LNCAP (cell line): ENCODE data around the gene SAT2.

Source experiments
- TF ChIP-seq, protein P1 (sequence below): fragments of 450-650 bp; IDR thresholded peaks from 2 replicates; pipeline ENCODE4 v1.5.1; 2017; ENCODE audit warnings: mild to moderate bottlenecking

Gene SAT2

DNA sequence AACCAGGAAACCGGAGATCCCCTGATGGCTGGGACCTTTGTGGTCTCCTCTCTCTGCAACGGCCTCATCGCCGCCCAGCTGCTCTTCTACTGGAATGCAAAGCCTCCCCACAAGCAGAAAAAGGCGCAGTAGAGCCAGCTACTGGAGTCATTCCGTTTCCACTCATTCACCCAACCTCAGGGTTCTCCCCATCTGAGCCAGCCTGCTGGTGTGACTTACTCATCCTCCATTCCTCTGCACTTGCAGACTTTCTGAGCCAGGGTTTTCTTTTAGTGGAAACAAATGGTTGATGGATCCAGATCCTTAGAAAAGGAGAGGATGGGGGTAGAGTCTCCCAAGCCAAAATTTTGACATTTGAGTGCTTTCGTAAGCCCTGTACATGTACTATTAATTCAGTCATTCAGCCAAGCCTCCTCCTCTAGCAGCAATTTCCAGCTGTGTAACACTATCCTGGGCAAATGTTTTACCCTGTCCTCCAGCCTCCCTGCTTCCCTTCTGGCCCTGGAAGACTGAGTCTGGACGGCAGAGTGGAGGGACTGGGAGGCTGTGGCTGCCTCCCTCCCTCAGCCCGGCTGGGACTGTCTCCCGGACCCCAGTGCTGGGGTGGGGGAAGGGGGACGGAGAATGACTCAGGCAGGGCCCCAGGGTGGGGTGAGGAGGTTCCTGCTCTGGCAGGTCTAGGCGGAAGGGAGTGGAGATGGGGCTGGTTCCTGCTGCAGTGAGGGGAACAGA, 40.0 kb downstream of the SAT2 start:
- TF ChIP-seq, protein P1, sequence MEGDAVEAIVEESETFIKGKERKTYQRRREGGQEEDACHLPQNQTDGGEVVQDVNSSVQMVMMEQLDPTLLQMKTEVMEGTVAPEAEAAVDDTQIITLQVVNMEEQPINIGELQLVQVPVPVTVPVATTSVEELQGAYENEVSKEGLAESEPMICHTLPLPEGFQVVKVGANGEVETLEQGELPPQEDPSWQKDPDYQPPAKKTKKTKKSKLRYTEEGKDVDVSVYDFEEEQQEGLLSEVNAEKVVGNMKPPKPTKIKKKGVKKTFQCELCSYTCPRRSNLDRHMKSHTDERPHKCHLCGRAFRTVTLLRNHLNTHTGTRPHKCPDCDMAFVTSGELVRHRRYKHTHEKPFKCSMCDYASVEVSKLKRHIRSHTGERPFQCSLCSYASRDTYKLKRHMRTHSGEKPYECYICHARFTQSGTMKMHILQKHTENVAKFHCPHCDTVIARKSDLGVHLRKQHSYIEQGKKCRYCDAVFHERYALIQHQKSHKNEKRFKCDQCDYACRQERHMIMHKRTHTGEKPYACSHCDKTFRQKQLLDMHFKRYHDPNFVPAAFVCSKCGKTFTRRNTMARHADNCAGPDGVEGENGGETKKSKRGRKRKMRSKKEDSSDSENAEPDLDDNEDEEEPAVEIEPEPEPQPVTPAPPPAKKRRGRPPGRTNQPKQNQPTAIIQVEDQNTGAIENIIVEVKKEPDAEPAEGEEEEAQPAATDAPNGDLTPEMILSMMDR = no peak

DNA sequence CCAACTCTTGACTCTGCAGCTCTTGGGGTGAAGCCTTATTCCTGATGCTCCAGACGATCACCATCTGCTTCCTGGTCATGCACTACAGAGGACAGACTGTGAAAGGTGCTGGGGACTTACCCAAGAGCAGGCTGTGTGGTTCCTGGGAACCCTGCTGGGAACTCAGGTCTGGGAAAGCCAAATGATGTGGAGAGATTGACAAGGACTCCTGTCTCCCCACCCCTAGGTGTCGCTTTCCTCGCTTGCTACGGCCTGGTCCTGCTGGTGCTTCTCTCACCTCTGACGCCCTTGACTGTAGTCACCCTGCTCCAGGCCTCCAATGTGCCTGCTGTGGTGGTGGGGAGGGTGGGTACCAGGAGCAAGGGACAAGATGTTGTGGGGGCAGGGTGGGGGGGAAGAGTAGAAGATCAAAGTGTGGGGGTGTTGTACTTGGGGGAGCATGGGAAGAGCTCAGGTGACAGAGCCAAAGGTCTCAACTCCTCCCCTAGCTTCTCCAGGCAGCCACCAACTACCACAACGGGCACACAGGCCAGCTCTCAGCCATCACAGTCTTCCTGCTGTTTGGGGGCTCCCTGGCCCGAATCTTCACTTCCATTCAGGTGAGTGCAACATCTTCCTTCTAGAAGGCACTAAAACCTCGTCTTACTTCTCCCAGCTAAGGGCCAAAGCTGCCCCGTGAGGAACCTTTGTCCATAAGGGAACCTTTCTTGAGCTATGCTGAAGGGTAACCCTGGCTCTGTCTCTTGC, 40.8 kb downstream of the SAT2 start:
- TF ChIP-seq, protein P1 = peak; percentile 65

DNA sequence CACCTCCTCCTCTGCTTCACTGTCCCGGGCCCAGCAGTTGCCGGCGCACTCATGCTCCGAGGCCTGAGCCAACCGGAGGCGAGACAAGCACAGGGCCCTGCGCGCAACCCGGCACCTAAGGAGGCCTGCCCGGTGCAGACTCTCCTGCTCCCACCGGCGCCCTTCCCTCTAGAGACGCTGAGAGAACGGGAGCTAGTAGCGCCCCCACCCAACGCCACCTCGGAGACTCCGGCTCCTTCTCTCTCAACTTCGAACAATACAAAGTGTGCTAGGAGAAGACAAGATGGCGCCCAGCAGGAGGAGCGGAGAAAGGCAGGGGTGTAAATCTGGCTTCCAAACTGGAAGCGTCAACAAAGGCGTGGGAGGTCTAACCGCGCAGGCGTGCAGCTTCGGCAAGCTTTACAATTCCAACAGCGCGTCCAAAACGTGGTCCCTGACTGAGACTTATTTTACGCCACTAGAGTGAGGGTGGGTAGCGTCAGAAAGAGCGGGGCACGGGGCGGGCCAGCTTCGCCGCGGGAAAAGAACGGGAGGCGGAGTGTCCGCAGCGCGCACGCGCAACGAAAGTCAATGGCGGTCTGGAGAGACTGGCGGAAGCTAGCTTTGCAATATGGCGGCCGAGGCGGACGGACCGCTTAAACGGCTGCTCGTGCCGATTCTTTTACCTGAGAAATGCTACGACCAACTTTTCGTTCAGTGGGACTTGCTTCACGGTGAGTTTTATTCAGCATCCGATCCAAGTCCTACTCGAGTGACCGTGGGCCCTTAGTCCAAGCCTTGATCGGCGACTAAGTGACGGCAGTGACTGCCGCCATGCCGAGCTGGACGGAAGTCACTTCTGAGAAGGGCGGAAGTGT, 44.1 kb downstream of the SAT2 start, which contains the start of gene MPDU1:
Gene MPDU1 (plus strand): TSS at position 600 of the 857 bp plus-strand sequence. CDS start 11 bp downstream, at position 611.
- TF ChIP-seq, protein P1 = no peak

DNA sequence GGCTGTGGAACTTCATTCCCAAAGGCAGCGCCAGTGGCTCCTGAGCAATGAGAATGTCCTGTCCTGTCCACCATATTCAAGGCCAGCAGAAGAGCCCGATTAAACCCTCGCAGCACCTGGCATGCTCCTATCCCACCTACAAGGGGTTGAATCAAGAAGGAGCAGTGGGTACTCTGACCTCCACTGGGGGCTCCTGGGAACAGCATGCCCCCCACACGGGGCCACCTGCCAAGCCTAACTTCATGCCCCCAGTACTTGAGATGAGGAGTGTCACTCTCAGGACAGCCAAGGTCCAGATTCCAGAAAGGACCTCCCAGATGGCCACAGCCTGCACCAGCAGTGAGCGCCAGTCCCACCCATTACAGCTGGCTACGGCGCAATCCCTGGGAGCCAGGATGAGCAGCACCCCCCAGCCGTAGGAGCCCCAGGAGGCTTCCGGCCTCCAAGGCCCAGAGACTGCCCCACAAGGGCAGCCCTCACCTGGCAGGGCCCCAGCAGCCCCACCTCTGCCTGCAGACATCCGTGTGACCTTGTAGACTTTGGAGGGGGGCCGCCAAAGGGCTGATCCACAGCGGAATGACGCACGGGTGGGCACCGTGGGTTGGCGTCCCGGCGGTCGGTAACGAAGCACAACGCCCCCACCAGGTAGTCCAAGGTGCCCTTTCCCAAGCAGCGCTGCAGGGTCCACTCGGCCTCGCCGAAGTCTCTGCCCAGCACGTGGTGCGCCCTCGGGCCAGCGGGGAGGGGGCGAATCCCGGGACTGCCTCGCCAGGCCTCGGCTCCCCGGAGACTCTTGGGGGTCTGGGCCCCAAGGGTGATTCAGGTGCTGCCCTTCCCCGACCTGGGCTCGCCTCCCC, 45.0 kb downstream of the SAT2 start:
- TF ChIP-seq, protein P1 = 0 out of 2 replicates have a peak, but pooled peaks have one; percentile 13

DNA sequence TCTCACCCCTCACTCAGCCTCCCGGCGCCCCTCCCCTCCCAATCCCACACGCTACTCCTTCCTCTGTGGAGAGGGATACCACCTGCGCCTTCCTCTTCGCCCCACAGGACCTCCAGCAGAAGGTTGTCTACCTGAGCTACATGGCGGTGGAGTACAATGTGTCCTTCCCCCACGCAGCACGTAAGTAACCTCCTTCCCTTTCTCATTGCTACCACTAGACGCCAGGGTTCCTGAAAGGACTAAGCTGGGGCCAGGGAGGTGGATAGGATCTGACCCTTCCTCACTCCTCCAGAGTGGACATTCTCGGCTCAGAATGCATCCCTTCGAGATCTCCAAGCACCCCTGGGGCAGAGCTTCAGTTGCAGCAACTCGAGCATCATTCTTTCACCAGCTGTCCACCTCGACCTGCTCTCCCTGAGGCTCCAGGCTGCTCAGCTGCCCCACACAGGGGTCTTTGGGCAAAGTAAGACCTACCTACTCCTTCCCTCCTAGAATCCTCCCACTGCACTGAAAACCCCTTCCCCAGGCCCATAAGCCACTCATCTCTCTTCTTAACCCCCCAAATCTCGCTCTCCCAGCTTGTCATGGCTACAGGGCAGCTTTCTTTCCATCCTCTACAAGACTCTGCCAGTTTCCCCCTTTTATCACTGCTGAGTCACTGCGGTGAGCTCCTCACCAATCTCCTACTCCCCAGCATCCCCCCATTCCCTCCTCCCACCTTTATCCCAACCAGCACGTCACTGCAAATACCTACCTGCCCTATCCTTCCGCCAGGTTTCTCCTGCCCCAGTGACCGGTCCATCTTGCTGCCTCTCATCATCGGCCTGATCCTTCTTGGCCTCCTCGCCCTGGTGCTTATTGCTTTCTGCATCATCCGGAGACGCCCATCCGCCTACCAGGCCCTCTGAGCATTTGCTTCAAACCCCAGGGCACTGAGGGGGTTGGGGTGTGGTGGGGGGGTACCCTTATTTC, 46.7 kb downstream of the SAT2 start:
- TF ChIP-seq, protein P1 = no peak

DNA sequence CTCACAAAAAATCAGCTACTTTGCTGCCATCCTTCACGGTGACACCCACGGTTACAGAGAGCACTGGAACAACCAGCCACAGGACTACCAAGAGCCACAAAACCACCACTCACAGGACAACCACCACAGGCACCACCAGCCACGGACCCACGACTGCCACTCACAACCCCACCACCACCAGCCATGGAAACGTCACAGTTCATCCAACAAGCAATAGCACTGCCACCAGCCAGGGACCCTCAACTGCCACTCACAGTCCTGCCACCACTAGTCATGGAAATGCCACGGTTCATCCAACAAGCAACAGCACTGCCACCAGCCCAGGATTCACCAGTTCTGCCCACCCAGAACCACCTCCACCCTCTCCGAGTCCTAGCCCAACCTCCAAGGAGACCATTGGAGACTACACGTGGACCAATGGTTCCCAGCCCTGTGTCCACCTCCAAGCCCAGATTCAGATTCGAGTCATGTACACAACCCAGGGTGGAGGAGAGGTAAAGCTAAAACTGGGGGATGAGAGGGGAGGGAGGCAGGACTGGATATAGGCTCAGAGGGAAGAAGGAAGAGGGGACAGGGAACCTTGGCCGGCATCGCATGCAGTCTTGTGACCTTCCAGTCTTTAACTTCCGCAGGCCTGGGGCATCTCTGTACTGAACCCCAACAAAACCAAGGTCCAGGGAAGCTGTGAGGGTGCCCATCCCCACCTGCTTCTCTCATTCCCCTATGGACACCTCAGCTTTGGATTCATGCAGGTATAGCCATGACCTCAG, 47.6 kb downstream of the SAT2 start:
- TF ChIP-seq, protein P1 = no peak
